Measurements from ENCODE around the gene FKBP7.

The FKBP7 gene

GRCh38 chr2:178469219-178469849, 9.1 kb downstream of the FKBP7 start:
- H3K4me3 ChIP-seq (ENCODE audit: low read length) = no peak overlapping the region
- no peak for TF ChIP-seq CTCF (IDR thresholded peaks at IDR 0.05; ENCODE audit: insufficient read depth, low read depth, low read length, missing control alignments)
- no peak for DNase-seq (ENCODE audit: low read depth)

- TF ChIP-seq CTCF (IDR thresholded peaks at IDR 0.05; ENCODE audit: insufficient read depth, low read depth, low read length, missing control alignments) = no peak
- no peak for DNase-seq (ENCODE audit: low read depth)
- H3K4me3 ChIP-seq (ENCODE audit: low read length) = no peak overlapping the region
These were observed 21.0 kb downstream of the FKBP7 start for GRCh38 chr2:178457390-178457886.

- DNase-seq (ENCODE audit: low read depth) = no peak
- H3K4me3 ChIP-seq (ENCODE audit: low read length) = no peak overlapping the region
- no peak for TF ChIP-seq CTCF (IDR thresholded peaks at IDR 0.05; ENCODE audit: insufficient read depth, low read depth, low read length, missing control alignments)
These were observed 22.5 kb downstream of the FKBP7 start for GRCh38 chr2:178455947-178456346.

- H3K4me3 ChIP-seq (ENCODE audit: low read length) = no peak overlapping the region
- no peak for TF ChIP-seq CTCF (IDR thresholded peaks at IDR 0.05; ENCODE audit: insufficient read depth, low read depth, low read length, missing control alignments)
- DNase-seq (ENCODE audit: low read depth) = no peak
These were observed 25.5 kb downstream of the FKBP7 start for GRCh38 chr2:178452870-178453269.

GRCh38 chr2:178452334-178452733, 26.1 kb downstream of the FKBP7 start:
- TF ChIP-seq CTCF (IDR thresholded peaks at IDR 0.05; ENCODE audit: insufficient read depth, low read depth, low read length, missing control alignments) = no peak
- no peak for DNase-seq (ENCODE audit: low read depth)
- no peak overlapping the region for H3K4me3 ChIP-seq (ENCODE audit: low read length)

- peak within 1 kb of the TSS; percentile 73 for H3K4me3 ChIP-seq (ENCODE audit: low read length)
- DNase-seq (ENCODE audit: low read depth) = peak; percentile 98
- TF ChIP-seq CTCF (IDR thresholded peaks at IDR 0.05; ENCODE audit: insufficient read depth, low read depth, low read length, missing control alignments) = no peak
These were observed 27.4 kb downstream of the FKBP7 start, which contains the start of the genes PJVK and PRKRA for GRCh38 chr2:178450774-178451525. PJVK (plus strand) TSS chr2:178451378; CDS start chr2:178453410, 2,032 bp downstream. PRKRA (minus strand) TSS chr2:178451175; CDS start chr2:178451030, 145 bp downstream.
